Prostate gland (tissue), 2 donors: ENCODE data around the gene TMEM150C. TPM values are rescaled to one million over a fixed set of nuclear protein-coding genes. Genes with fewer than 3 reads are reported as not detected.

Source experiments
- DNase-seq: peaks from one replicate; pipeline ENCODE4 v3.0.0-alpha.2; 2019; ENCODE audit warnings: low spot score
- H3K27ac ChIP-seq, 2 donors: fragments of 200-600 bp; sonication (generic); 2 replicates each; pipeline ENCODE4 v1.5.1; 2017 to 2019
- H3K27me3 ChIP-seq: fragments of 200-600 bp; sonication (generic); replicated peaks from 2 replicates; pipeline ENCODE4 v1.5.1; 2019; ENCODE audit not compliant: insufficient read depth
- H3K36me3 ChIP-seq, 2 donors: fragments of 200-600 bp; sonication (generic); 1 replicate in 1 of 2; 2 replicates in 1 of 2; pipeline versions ENCODE4 v1.5.1 to v1.8.1; 2017 to 2019
- H3K4me1 ChIP-seq: fragments of 200-600 bp; sonication (generic); replicated peaks from 2 replicates; pipeline ENCODE4 v1.5.1; 2019
- H3K4me3 ChIP-seq, 2 donors: fragments of 200-600 bp; sonication (generic); 2 replicates each; pipeline ENCODE4 v1.5.1; 2017 to 2019
- H3K9me3 ChIP-seq: fragments of 200-600 bp; sonication (generic); 2 replicates; pipeline ENCODE4 v1.5.1; 2017
- POLR2A ChIP-seq: fragments of 450-650 bp; IDR thresholded peaks from one replicate; pipeline ENCODE4 v1.6.1; 2016; ENCODE audit warnings: antibody characterized with exemption, mild to moderate bottlenecking
- POLR2AphosphoS5 ChIP-seq: sonication (generic); formaldehyde crosslinking; IDR thresholded peaks from one replicate; pipeline ENCODE4 v1.6.1; 2017; ENCODE audit warnings: antibody characterized with exemption
- WGBS: methylation state at CpG from one replicate; pipeline ENCODE4 v1.1.5; 2018; 5-methylcytosine and 5-hydroxymethylcytosine counted together
- intact Hi-C: fragments of 100-400 bp; cut with DNase I; formaldehyde crosslinking; loops from one replicate; pipeline ENCODE4 v1.14.2; 2022
- total RNA-seq, 2 donors: library from RNA; depleted of rRNA; stranded (reverse); fragments of >200 nt; gene quantifications; one replicate each; pipeline ENCODE4 v1.1.0, GENCODE V29; 2016
- TF ChIP-seq, protein P1 (sequence below), 4 experiments: fragments of 200-600 bp in 2 of 4; fragments of 450-650 bp in 2 of 4; sonication (generic) in 2 of 4; IDR thresholded peaks; 1 replicate in 3 of 4; 2 replicates in 1 of 4; pipeline ENCODE4 v1.5.1; 2016 to 2019; ENCODE audit warnings: antibody characterized with exemption in 4 of 4, mild to moderate bottlenecking in 2 of 4, moderate library complexity in 2 of 4

Gene TMEM150C
- total RNA-seq, 2 donors from 2014 or later, result 24.9 to 30.0 TPM

- intact Hi-C loops, result no loop called here
- no peaks in the 10 kb centered on the region for H3K4me1 ChIP-seq
- H3K9me3 ChIP-seq, result no peaks in the 10 kb centered on the region
- H3K36me3 ChIP-seq, result no peaks in the 10 kb centered on the region
- no peak overlapping the region for H3K27ac ChIP-seq
- 79% methylated on average over 2 of the region's 2 CpGs for WGBS
- TF ChIP-seq, protein P1, sequence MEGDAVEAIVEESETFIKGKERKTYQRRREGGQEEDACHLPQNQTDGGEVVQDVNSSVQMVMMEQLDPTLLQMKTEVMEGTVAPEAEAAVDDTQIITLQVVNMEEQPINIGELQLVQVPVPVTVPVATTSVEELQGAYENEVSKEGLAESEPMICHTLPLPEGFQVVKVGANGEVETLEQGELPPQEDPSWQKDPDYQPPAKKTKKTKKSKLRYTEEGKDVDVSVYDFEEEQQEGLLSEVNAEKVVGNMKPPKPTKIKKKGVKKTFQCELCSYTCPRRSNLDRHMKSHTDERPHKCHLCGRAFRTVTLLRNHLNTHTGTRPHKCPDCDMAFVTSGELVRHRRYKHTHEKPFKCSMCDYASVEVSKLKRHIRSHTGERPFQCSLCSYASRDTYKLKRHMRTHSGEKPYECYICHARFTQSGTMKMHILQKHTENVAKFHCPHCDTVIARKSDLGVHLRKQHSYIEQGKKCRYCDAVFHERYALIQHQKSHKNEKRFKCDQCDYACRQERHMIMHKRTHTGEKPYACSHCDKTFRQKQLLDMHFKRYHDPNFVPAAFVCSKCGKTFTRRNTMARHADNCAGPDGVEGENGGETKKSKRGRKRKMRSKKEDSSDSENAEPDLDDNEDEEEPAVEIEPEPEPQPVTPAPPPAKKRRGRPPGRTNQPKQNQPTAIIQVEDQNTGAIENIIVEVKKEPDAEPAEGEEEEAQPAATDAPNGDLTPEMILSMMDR (IDR thresholded peaks at IDR 0.05), result no peak
- H3K27me3 ChIP-seq, result no peaks in the 10 kb centered on the region
- DNase-seq, result no peak
- no peak overlapping the region for H3K4me3 ChIP-seq
Measured at GRCh38 chr4:82528074-82528473, 33.7 kb downstream of the TMEM150C start.

DNA sequence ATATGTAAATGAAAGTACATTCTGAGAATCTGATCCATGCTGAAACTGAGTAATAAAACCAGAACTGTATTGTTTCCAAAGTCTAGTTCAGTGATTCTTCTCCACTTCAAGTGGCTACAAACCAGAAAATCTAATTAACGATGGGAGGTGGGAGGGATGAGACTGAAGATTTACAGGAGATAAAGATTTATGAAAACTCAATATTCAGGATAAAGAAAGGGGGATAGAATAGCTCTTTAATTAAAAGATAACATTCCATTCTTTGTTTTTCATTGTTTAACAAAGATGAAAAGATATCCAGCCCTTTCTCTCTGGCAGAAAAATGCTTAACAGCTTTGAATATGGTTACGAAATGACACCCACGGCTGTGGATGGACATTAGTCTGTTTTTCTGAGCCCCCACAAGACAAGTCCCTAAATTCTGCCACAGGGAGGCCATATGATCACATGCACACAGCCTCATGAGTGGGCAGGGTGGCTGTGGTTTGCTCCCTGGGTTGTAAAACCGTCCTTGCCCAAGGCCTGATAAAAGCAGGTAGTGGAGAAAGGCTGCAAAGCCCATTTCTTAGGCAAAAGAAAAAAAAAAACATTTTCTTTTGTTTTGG lies 36.4 kb downstream of the TMEM150C start:
- intact Hi-C loops, result no loop called here
- no peaks in the 10 kb centered on the region for H3K36me3 ChIP-seq
- DNase-seq, result no peak
- no peak overlapping the region for H3K27ac ChIP-seq
- WGBS, result 22% methylated on average over 4 of the region's 4 CpGs
- no peak for TF ChIP-seq POLR2A
- TF ChIP-seq POLR2AphosphoS5, result no peak
- TF ChIP-seq, protein P1 (IDR thresholded peaks at IDR 0.05), result no peak
- no peaks in the 10 kb centered on the region for H3K9me3 ChIP-seq
- no peaks in the 10 kb centered on the region for H3K27me3 ChIP-seq
- no peak overlapping the region for H3K4me3 ChIP-seq
- no peaks in the 10 kb centered on the region for H3K4me1 ChIP-seq

GRCh38 chr4:82524570-82525152 lies 37.1 kb downstream of the TMEM150C start:
- H3K27me3 ChIP-seq, result no peaks in the 10 kb centered on the region
- intact Hi-C loops, result no loop called here
- H3K9me3 ChIP-seq, result no peaks in the 10 kb centered on the region
- TF ChIP-seq, protein P1 (IDR thresholded peaks at IDR 0.05), result no peak
- TF ChIP-seq POLR2AphosphoS5, result no peak
- no peak for TF ChIP-seq POLR2A
- no peaks in the 10 kb centered on the region for H3K36me3 ChIP-seq
- H3K4me1 ChIP-seq, result no peaks in the 10 kb centered on the region
- DNase-seq, result no peak
- 58% methylated on average over 6 of the region's 6 CpGs for WGBS
- H3K4me3 ChIP-seq, result no peak overlapping the region
- no peak overlapping the region for H3K27ac ChIP-seq

DNA sequence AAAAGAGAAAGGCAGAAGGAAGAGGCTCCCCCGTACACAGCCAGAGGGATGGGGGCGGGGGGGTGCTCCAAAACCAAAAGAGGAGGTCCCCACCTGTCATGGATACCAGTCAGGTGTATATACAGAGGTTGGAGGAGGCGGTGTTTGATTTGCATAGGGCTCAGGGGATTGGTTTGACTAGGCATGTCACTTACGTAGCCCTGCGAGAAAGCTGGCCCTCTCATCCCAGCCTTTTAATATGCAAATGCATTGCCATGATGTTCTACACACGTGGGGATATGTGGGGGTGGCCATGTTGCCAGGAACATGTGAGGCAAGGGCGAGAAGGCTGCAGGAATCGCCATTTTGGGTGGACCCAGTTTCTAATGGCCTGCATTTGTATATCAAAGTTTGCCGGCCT lies 38.6 kb downstream of the TMEM150C start:
- H3K4me1 ChIP-seq, result no peaks in the 10 kb centered on the region
- H3K9me3 ChIP-seq, result no peaks in the 10 kb centered on the region
- H3K27ac ChIP-seq, result no peak overlapping the region
- no peak for DNase-seq
- H3K27me3 ChIP-seq, result no peaks in the 10 kb centered on the region
- no peaks in the 10 kb centered on the region for H3K36me3 ChIP-seq
- no peak overlapping the region for H3K4me3 ChIP-seq
- WGBS, result 90% methylated on average over 9 of the region's 9 CpGs
- intact Hi-C loops, result no loop called here
- TF ChIP-seq POLR2AphosphoS5 (no peak), POLR2A (no peak)
- TF ChIP-seq, protein P1 (IDR thresholded peaks at IDR 0.05), result no peak

DNA sequence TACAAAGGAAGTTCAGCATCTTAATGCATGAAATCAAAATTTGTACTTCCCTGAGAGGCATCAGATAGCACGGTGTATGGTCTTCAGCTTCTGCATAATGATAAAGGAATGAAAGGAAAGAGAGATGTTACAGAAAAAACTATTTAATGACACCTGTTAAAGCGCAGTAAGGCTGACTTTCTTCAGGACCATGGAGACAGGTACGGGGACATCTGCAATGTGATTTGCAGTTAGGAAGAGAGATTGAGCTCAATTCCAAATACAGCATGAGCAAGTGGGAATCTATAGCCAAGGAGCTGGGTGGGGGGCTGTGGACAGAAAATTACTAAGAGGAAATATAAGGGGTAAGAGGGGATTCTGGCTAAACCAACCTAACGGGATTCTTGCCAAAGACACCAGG lies 39.3 kb downstream of the TMEM150C start:
- DNase-seq, result no peak
- intact Hi-C loops, result no loop called here
- H3K9me3 ChIP-seq, result no peaks in the 10 kb centered on the region
- WGBS, result 94% methylated on average over 4 of the region's 4 CpGs
- H3K36me3 ChIP-seq, result no peaks in the 10 kb centered on the region
- TF ChIP-seq, protein P1 (IDR thresholded peaks at IDR 0.05), result no peak
- TF ChIP-seq POLR2A (no peak), POLR2AphosphoS5 (no peak)
- H3K27ac ChIP-seq, result no peak overlapping the region
- no peaks in the 10 kb centered on the region for H3K27me3 ChIP-seq
- H3K4me1 ChIP-seq, result no peaks in the 10 kb centered on the region
- no peak overlapping the region for H3K4me3 ChIP-seq
